Left renal pelvis (tissue), 4 donors: ENCODE data around the gene SLC7A6. TPM values are rescaled to one million over a fixed set of nuclear protein-coding genes. Genes with fewer than 3 reads are reported as not detected.

ENCODE experiments used
- DNase-seq, 4 donors: peaks; one replicate each; pipeline ENCODE4 v3.0.0-alpha.2; 2013; ENCODE audit warnings: low read depth in 4 of 4, low spot score in 3 of 4
- polyA plus RNA-seq, 4 donors: library from polyadenylated mRNA; unstranded; fragments of 120-200 nt; gene quantifications; one replicate each; pipeline ENCODE4 v1.2.1, GENCODE V29; 2013; ENCODE audit not compliant: insufficient read length in 4 of 4

SLC7A6 gene
- 10 to 100 TPM; 15.0 to 19.6 (median 16.5) TPM for polyA plus RNA-seq

GRCh38 chr16:68264128-68265077 is at the start of gene SLC7A6:
TSS of gene SLC7A6 (plus strand) at chr16:68264526. CDS start at chr16:68274727, 10,201 bp downstream.
- no peak for DNase-seq

- no peak for DNase-seq
Measured at GRCh38 chr16:68214726-68215125, 49.6 kb upstream of the SLC7A6 start.

GRCh38 chr16:68215302-68215701 is 49.0 kb upstream of the SLC7A6 start:
- no peak for DNase-seq

- DNase-seq = no peak
Measured at GRCh38 chr16:68216240-68216639, 48.1 kb upstream of the SLC7A6 start.

- no peak for DNase-seq
Measured at GRCh38 chr16:68217506-68217905, 46.8 kb upstream of the SLC7A6 start.

GRCh38 chr16:68219725-68220351 is 44.5 kb upstream of the SLC7A6 start:
- DNase-seq = no peak

- no peak for DNase-seq
Measured at GRCh38 chr16:68223072-68223471, 41.3 kb upstream of the SLC7A6 start.

- no peak for DNase-seq
Measured at GRCh38 chr16:68226116-68226515, 38.2 kb upstream of the SLC7A6 start.

GRCh38 chr16:68227183-68227793 is 37.0 kb upstream of the SLC7A6 start:
- DNase-seq = no peak

- no peak for DNase-seq
Measured at GRCh38 chr16:68227850-68228553, 36.3 kb upstream of the SLC7A6 start.

- no peak for DNase-seq
Measured at GRCh38 chr16:68228652-68229051, 35.7 kb upstream of the SLC7A6 start.

- peak in 1 of 4 donors; percentile 40 for DNase-seq
Measured at GRCh38 chr16:68229431-68230175, 34.7 kb upstream of the SLC7A6 start.

GRCh38 chr16:68230176-68230571 is 34.2 kb upstream of the SLC7A6 start:
- DNase-seq = no peak

GRCh38 chr16:68230956-68231355 is 33.4 kb upstream of the SLC7A6 start:
- no peak for DNase-seq

GRCh38 chr16:68231384-68232136 is 32.8 kb upstream of the SLC7A6 start:
- no peak for DNase-seq

- DNase-seq = no peak
Measured at GRCh38 chr16:68232335-68232734, 32.0 kb upstream of the SLC7A6 start.

GRCh38 chr16:68233085-68233834 is 31.1 kb upstream of the SLC7A6 start:
- DNase-seq = no peak

- no peak for DNase-seq
Measured at GRCh38 chr16:68233835-68234187, 30.5 kb upstream of the SLC7A6 start.
